Fibroblast of villous mesenchyme (primary cell): Measurements from ENCODE around the gene C2CD3. TPM values are rescaled to one million over a fixed set of nuclear protein-coding genes. Genes with fewer than 3 reads are reported as not detected.

Source experiments
- DNase-seq: peaks from one replicate; pipeline ENCODE4 v3.0.0-alpha.2; 2010; ENCODE audit warnings: low read depth
- H3K4me3 ChIP-seq: 2 replicates; pipeline ENCODE4 v1.5.1; 2011; ENCODE audit warnings: low read depth, mild to moderate bottlenecking, low read length
- total RNA-seq: library from RNA; depleted of rRNA; stranded (reverse); fragments of >200 nt; gene quantifications from 2 replicates; pipeline ENCODE4 v1.2.3, GENCODE V29; 2012
- TF ChIP-seq, protein P1 (sequence below): IDR thresholded peaks from 2 replicates; pipeline ENCODE4 v1.5.1; 2012; ENCODE audit warnings: low read depth, mild to moderate bottlenecking, low read length; ENCODE audit not compliant: insufficient read depth

Gene C2CD3
- total RNA-seq, 1 donor: 54.4 TPM

DNA sequence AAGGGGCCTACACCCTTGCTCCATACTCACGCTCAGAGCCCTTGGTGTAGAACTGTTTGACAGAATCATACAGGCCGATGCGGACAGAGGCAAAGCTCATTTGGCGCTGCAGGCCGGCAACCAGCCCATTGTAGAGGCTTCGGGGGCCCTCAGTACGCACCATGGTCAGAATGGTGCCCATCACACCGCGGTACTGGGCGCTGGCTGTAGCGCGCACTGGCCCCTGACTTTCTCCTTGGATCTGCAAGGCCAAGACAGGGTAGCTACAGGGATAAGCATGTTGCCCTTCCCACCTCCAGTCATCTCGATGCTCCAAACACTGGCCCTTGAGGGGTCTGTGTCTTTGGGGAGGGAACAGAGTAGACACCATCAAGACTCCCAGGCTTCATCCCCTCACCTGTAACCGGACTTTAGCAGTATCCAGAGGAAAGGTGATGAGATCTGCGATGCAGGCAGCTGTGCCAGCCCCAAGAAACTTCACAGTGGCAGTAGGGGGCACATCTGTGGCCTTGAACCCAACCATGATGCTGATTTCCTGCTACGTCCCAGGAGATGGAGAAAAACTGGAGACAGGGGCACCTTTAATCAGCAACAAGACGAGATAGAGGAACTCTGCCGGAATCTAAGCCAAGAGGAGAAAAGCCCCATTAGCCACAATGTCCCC is 192.8 kb downstream of the C2CD3 start:
- TF ChIP-seq, protein P1, sequence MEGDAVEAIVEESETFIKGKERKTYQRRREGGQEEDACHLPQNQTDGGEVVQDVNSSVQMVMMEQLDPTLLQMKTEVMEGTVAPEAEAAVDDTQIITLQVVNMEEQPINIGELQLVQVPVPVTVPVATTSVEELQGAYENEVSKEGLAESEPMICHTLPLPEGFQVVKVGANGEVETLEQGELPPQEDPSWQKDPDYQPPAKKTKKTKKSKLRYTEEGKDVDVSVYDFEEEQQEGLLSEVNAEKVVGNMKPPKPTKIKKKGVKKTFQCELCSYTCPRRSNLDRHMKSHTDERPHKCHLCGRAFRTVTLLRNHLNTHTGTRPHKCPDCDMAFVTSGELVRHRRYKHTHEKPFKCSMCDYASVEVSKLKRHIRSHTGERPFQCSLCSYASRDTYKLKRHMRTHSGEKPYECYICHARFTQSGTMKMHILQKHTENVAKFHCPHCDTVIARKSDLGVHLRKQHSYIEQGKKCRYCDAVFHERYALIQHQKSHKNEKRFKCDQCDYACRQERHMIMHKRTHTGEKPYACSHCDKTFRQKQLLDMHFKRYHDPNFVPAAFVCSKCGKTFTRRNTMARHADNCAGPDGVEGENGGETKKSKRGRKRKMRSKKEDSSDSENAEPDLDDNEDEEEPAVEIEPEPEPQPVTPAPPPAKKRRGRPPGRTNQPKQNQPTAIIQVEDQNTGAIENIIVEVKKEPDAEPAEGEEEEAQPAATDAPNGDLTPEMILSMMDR: no peak
- DNase-seq: no peak
- H3K4me3 ChIP-seq: no peak overlapping the region

- no peak overlapping the region for H3K4me3 ChIP-seq
- no peak for DNase-seq
- TF ChIP-seq, protein P1: no peak
Observed at GRCh38 chr11:73976451-73977151, 194.2 kb downstream of the C2CD3 start.

GRCh38 chr11:73975479-73975757 is 195.4 kb downstream of the C2CD3 start:
- no peak for DNase-seq
- TF ChIP-seq, protein P1: no peak
- no peak overlapping the region for H3K4me3 ChIP-seq

- TF ChIP-seq, protein P1: no peak
- no peak for DNase-seq
- H3K4me3 ChIP-seq: no peak overlapping the region
Observed at GRCh38 chr11:73974604-73975478, 196.0 kb downstream of the C2CD3 start.

DNA sequence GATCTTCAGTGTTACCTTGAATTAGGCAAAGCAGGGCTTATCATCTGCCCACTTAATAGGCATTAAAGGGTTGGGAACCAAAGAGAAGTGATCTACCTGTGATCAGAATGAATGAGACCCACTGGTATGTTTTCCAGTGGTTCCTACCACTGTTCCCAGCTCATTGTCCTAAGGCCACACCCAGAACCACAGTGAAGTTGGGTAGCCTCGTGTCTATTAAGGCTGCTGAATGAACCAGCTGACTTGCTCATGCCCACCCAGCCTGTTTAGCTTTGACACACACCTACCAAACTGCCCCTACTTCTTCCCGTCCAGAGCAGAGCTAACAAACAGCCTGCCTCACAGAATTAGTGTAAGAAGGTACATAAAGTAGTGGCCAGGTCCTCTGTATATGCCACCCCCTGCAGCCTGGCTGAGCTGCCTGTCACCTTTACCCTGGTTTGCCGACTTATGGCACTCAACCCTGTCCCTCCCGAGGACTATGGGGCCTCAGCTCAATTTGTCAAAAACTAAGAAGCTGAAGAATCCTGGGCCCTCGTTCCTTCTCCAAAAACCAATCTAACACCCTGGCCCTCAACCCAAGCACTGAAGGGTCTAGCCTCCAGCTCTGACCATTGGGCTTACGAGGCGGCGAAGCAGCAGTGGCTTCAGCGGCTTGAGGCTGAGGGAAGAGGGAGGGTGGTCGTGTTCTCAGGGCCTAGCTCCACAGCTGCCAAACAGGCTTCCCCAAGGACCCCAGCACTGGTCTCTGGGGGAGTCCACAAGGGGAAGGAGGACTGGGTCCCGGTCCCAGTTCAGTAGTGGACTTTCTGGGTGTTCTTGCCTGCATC is 198.0 kb downstream of the C2CD3 start:
- TF ChIP-seq, protein P1: no peak
- no peak for DNase-seq
- no peak overlapping the region for H3K4me3 ChIP-seq

GRCh38 chr11:73972187-73972586 is 198.6 kb downstream of the C2CD3 start:
- DNase-seq: no peak
- no peak overlapping the region for H3K4me3 ChIP-seq
- TF ChIP-seq, protein P1: no peak
